ENCODE data around the gene SUPT5H.

SUPT5H gene

DNA sequence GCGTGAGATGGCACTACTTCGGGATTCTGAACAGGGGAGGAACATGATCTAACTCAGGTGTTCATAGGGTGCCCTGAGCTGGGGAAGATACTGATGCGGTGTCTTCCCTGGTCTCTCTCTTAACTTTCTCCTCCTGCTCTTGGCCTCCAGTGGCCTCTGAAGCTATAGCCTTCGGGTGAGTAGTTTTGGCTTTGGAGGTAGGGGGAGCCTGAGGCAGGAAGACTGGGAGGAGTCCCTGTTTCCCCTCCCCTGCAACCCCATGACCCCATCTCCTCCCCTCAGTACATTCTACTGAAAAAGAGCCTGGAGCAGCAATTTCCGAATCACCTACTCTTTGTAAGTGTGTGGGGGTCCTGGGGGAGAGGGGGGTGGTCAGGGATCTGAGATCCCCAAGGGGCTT is 73.1 kb downstream of the SUPT5H start:
- Histone ChIP-seq H4K20me1 (ENCODE audit: insufficient read depth, low read length) (no peaks in the 10 kb centered on the region), H3K4me1 (ENCODE audit: insufficient read depth, low read length) (no peaks in the 10 kb centered on the region), H3K9me3 (ENCODE audit: insufficient read depth, low read length, severe bottlenecking) (no peaks in the 10 kb centered on the region), H3K36me3 (ENCODE audit: insufficient read depth, low read length) (no peaks in the 10 kb centered on the region), H3K27ac (ENCODE audit: low read length) (no peak overlapping the region), H3K4me2 (ENCODE audit: insufficient read depth, low read length) (no peak overlapping the region), H3K9ac (ENCODE audit: low read depth, low read length) (no peak overlapping the region), H3K79me2 (ENCODE audit: insufficient read depth, low read length) (no peaks in the 10 kb centered on the region), H3K4me3 (ENCODE audit: low read depth in 1 of 2, low read length in 2 of 2) (no peak overlapping the region), H2AFZ (ENCODE audit: low read depth, low read length) (no peak overlapping the region; the same call in 1 of the 2 replicates), H3K27me3 (ENCODE audit: insufficient read depth, low read length, poor library complexity) (no peaks in the 10 kb centered on the region)
- ATAC-seq (ENCODE audit: insufficient read depth, low read depth) (no peak), DNase-seq (no peak)
- no peak for TF ChIP-seq EZH2 (IDR thresholded peaks at IDR 0.05; ENCODE audit: borderline replicate concordance, low read depth, low read length, severe bottlenecking)
- TF ChIP-seq, protein P1, sequence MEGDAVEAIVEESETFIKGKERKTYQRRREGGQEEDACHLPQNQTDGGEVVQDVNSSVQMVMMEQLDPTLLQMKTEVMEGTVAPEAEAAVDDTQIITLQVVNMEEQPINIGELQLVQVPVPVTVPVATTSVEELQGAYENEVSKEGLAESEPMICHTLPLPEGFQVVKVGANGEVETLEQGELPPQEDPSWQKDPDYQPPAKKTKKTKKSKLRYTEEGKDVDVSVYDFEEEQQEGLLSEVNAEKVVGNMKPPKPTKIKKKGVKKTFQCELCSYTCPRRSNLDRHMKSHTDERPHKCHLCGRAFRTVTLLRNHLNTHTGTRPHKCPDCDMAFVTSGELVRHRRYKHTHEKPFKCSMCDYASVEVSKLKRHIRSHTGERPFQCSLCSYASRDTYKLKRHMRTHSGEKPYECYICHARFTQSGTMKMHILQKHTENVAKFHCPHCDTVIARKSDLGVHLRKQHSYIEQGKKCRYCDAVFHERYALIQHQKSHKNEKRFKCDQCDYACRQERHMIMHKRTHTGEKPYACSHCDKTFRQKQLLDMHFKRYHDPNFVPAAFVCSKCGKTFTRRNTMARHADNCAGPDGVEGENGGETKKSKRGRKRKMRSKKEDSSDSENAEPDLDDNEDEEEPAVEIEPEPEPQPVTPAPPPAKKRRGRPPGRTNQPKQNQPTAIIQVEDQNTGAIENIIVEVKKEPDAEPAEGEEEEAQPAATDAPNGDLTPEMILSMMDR (IDR thresholded peaks at IDR 0.05; ENCODE audit: borderline replicate concordance, extremely low read depth, low read length, poor library complexity, severe bottlenecking), result no peak

- Histone ChIP-seq H3K27me3 (ENCODE audit: insufficient read depth, low read length, poor library complexity) (no peaks in the 10 kb centered on the region), H2AFZ (ENCODE audit: low read depth, low read length) (no peak overlapping the region), H3K9ac (ENCODE audit: low read depth, low read length) (no peak overlapping the region), H3K4me1 (ENCODE audit: insufficient read depth, low read length) (no peaks in the 10 kb centered on the region), H3K36me3 (ENCODE audit: insufficient read depth, low read length) (no peaks in the 10 kb centered on the region), H4K20me1 (ENCODE audit: insufficient read depth, low read length) (no peaks in the 10 kb centered on the region), H3K4me2 (ENCODE audit: insufficient read depth, low read length) (no peak overlapping the region), H3K9me3 (ENCODE audit: insufficient read depth, low read length, severe bottlenecking) (no peaks in the 10 kb centered on the region), H3K4me3 (ENCODE audit: low read depth in 1 of 2, low read length in 2 of 2) (no peak overlapping the region), H3K79me2 (ENCODE audit: insufficient read depth, low read length) (no peaks in the 10 kb centered on the region), H3K27ac (ENCODE audit: low read length) (no peak overlapping the region)
- ATAC-seq (ENCODE audit: insufficient read depth, low read depth) (no peak), DNase-seq (no peak)
- TF ChIP-seq, protein P1 (IDR thresholded peaks at IDR 0.05; ENCODE audit: borderline replicate concordance, extremely low read depth, low read length, poor library complexity, severe bottlenecking), result no peak
- TF ChIP-seq EZH2 (IDR thresholded peaks at IDR 0.05; ENCODE audit: borderline replicate concordance, low read depth, low read length, severe bottlenecking), result no peak
These were observed 73.6 kb downstream of the SUPT5H start for GRCh38 chr19:39518975-39519374.

GRCh38 chr19:39520541-39521484 is 75.4 kb downstream of the SUPT5H start:
- no peak overlapping the region for H3K4me3 ChIP-seq (ENCODE audit: low read depth in 1 of 2, low read length in 2 of 2)
- no peak overlapping the region for H3K27ac ChIP-seq (ENCODE audit: low read length)
- H2AFZ ChIP-seq (ENCODE audit: low read depth, low read length), result no peak overlapping the region
- no peak overlapping the region for H3K4me2 ChIP-seq (ENCODE audit: insufficient read depth, low read length)
- H3K27me3 ChIP-seq (ENCODE audit: insufficient read depth, low read length, poor library complexity), result no peaks in the 10 kb centered on the region
- H3K4me1 ChIP-seq (ENCODE audit: insufficient read depth, low read length), result no peaks in the 10 kb centered on the region
- no peaks in the 10 kb centered on the region for H3K9me3 ChIP-seq (ENCODE audit: insufficient read depth, low read length, severe bottlenecking)
- H3K9ac ChIP-seq (ENCODE audit: low read depth, low read length), result no peak overlapping the region
- H3K79me2 ChIP-seq (ENCODE audit: insufficient read depth, low read length), result no peaks in the 10 kb centered on the region
- no peak for TF ChIP-seq EZH2 (IDR thresholded peaks at IDR 0.05; ENCODE audit: borderline replicate concordance, low read depth, low read length, severe bottlenecking)
- TF ChIP-seq, protein P1 (IDR thresholded peaks at IDR 0.05; ENCODE audit: borderline replicate concordance, extremely low read depth, low read length, poor library complexity, severe bottlenecking), result no peak
- DNase-seq (no peak), ATAC-seq (ENCODE audit: insufficient read depth, low read depth) (no peak)
- no peaks in the 10 kb centered on the region for H3K36me3 ChIP-seq (ENCODE audit: insufficient read depth, low read length)
- H4K20me1 ChIP-seq (ENCODE audit: insufficient read depth, low read length), result no peaks in the 10 kb centered on the region
